Measurements from ENCODE around the gene CD8B2.
A peak's percentile ranks its signal among the peaks of the same experiment; 100 is the strongest.
"Not testable (repeated sequence)": the region's sequence is repeated elsewhere in the genome, so short reads cannot be mapped to it uniquely, and the experiment has no call there.

Gene CD8B2

DNA sequence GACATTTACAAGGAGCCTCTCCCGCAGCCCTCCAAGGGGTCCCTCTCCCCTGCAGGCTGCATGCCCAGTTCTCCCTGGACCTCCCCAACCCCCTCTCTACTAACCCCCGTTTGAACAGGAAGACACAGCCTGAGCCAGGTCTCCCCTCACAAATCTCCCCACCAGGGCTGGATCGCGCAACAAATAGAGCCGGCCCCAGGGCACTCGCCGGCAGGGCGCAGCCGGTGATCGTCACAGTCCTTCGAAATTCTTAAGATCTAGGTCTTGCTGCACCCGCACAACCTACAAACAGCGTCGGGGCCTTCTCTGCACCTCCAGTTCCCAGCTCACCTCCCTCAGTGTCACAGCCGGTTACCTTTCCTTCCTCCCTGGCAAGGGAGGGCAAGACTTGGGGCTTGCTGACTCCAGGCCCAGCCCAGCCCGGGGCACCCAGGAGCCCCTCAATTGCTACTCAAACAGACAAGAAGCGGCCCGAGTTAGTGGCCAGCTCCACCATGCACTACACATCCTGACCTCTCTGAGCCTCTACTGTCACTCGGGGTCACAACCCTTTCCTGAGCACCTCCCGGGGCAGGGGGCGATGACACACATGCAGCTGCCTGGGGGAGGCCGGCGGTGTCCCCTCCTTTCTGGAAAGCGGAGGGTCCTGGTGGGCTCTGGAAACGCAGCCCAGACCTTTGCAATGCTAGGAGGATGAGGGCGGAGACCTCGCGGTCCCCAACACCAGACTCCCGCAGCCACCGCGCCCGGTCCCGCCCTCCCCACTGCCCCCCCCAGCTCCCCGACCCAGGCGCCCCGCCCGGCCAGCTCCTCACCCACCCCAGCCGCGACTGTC is at the start of gene CD8B2:
CD8B2 (plus strand) TSS at position 814 of the 835 bp plus-strand sequence. CDS start 63 bp downstream, outside the sequence.
- DNase-seq (ENCODE audit: low spot score), result not testable (repeated sequence)

DNA sequence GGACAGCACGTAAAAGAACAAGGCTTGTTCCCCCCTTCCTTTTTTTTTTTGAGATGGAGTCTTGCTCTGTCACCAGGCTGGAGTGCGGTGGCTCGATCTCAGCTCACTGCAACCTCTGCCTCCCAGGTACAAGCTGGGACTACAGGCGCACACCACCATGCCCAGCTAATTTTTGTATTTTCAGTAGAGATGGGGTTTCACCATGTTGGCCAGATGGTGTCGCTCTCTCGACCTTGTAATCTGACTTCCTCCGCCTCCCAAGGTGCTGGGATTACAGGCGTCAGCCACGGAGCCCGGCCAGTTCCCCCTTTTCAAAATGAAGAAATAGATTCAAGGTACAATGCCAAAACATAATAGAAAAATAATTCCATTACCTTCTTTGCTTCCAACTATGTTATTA is 25.3 kb upstream of the CD8B2 start:
- peak; percentile 11 for DNase-seq (ENCODE audit: low spot score)

DNA sequence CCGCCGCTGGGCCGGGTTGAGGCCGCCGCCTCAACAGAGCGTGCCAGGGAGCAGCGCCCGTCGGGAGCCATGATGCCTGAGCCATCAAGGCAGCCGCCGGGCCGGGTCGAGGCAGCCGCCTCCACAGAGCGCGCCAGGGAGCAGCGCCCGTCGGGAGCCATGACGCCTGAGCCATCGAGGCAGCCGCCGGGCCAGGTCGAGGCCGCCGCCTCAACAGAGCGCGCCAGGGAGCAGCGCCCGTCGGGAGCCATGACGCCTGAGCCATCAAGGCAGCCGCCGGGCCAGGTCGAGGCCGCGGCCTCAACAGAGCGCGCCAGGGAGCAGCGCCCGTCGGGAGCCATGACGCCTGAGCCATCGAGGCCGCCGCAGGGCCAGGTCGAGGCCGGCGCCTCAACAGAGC is 19.6 kb upstream of the CD8B2 start:
- DNase-seq (ENCODE audit: low spot score), result not testable (repeated sequence)

DNA sequence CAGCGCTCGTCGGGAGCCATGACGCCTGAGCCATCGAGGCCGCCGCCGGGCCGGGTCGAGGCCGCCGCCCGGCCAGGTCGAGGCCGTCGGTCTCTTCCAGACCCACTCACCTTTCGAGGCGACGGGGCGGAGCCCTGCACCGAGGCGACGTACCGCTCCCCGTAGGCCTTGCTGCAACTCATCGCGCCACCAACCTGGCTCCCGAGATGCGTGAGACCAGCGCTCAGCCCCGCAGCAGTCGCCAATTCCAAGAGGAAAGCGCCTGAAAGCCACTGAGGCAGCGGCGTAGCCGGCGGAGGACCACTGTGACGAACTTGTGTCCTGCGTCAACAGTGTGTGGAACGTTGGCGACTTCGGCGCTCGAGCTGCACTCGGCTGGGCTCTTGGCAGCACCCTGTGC is 19.1 kb upstream of the CD8B2 start, which contains the start of gene RGPD3:
RGPD3 (minus strand) TSS at position 307 of the 400 bp plus-strand sequence; CDS start at position 182, 125 bp downstream.
- DNase-seq (ENCODE audit: low spot score), result not testable (repeated sequence)

DNA sequence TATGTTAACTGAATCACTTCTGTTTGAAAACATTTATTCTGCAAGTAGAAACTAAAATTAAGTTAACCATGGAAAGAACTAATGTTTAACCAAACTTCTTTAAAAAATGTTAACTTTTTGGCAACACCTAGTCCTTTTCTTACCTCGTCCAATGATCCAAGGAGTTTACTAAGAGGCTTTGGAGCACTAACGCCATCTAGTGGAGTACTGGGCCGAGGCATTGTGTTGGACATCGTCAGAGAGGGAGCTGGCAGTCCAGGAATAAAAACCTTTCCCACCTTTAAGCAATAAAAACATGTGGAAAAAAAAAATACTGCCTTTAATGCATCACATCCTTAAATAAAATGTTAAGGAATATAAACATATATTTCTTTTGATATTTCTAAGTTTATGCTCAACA is 16.5 kb upstream of the CD8B2 start:
- peak; percentile 50 for DNase-seq (ENCODE audit: low spot score)

DNA sequence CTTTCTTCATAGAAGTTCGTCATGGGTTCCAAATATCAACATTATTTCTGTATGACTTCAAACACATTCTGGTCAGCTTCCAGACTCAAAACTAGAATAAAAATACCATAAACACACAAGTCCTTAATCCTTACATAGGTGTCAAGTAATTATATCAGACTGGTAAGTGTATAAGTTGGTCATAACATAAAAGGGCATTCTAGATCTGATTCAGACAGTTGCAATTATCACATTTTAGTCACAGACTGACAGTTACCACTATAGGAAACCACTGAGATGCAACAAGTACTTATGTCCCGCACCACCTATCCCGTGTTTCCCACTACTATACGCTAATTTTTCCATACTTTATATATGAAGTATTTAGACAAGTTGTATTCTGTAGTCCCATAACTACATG is 9.5 kb upstream of the CD8B2 start:
- DNase-seq (ENCODE audit: low spot score), result not testable (repeated sequence)

DNA sequence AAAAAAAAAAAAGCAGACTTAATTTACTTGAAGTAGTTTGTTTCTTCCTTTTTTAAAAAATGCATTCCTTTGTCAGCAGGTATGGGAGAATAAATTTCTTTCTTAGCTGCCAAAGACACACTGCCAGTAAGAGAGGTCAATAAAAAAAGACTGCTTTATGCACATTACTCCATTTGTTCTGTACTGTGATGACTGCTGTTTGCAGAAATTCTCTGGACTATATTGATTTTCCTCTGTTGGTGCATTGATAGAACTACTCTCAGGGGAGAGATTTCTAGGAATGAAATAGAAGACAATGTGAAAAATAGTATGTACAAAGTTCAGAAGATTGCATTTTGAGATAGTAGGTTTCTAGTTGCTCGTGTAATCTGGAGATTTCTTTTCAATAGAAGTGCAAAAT is 7.6 kb upstream of the CD8B2 start:
- DNase-seq (ENCODE audit: low spot score), result not testable (repeated sequence)

DNA sequence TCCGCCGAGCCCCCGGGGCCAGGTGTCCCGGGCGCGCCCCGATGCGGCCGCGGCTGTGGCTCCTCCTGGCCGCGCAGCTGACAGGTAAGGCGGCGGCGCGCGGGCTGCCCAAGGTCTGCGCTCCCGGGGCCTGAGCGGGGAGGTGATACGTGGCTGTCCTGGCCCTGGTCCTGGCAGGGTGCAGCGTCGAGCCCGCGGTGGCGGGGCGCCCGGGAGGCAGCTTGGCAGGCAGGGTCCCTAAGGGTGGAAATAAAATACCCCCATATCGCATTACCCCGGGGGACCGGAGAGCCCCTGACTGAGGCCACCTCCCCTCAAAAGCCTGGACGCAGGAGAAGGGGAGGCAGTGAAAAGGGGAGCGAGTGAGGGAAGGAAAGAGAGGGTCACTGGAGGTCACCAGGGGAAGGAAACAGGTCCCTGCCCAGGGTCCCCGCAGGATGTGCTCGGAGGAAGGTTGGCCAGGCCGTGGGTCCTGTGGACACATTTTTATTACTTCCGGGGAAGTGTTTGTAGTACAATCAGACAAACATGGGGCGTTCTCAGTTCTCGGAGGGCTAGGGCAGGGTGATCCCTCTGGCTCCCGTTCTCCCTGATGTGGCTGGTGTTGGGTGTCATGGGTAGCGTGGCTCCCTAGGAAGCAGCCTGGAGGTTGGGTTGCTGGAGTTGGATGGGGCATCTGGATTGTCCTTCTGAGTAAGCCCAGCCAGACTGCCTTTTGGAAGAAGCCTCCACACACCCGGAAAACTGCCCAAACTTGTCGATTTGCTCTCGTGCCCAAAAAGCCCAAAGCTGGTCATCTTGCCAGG is 425 bp downstream of the CD8B2 start:
- not testable (repeated sequence) for DNase-seq (ENCODE audit: low spot score)

DNA sequence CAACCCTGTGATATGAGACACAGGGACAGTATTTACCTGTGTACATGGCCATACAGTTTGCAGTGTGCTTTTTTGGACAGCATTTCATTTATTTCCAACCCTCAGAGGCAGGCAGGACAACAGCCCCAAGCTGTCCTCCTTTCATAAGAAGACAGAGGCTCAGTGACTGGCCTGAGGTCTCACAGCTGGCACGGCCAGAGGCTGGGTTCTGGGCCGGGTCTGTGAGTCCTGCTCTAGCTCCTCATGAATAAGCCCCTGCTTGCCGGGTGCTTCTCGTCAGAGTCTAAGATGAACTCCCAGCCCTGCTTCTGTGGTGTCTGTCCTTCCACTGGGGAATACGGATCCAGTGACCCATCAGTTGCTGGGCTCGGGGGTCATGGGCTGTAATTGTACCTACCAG is 2.5 kb downstream of the CD8B2 start:
- DNase-seq (ENCODE audit: low spot score), result not testable (repeated sequence)

DNA sequence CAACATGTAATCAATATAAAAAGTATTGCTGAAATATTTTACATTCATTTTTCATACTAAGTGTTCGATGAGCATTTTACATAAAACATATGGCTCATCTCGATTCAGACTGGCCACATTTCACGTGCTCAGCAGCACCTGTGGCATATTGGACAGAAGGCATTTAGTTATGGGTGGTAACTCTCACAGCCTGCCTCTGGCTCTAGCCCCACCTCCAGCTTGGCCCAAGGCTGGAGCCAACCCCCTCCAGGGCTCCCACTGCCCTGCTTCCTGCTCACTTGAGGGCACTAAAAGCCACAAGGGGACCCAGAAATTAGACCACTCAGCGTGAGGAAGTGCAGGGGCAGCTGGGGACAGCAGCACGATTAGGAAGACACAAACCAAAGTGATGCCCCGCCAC is 5.2 kb downstream of the CD8B2 start:
- not testable (repeated sequence) for DNase-seq (ENCODE audit: low spot score)

DNA sequence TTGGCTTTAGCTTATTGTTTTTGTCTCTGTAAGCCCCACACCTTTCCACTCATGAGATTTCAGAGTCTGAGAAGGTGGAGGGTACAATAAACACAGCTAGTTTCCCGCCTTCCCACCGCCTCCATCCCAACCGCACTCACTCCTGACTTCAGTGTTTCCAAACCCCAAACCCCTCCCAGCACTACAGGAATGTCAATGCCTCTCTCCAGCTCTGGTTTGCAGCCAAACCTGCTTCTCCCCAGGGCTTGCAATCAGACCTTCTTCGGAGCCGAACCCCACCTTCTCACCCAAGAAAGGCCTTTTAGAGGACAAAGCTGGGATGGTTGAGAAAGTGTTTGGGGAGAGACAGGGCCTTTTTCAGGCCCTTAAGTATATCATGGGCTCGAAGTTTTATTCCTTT is 5.7 kb downstream of the CD8B2 start:
- DNase-seq (ENCODE audit: low spot score), result not testable (repeated sequence)

DNA sequence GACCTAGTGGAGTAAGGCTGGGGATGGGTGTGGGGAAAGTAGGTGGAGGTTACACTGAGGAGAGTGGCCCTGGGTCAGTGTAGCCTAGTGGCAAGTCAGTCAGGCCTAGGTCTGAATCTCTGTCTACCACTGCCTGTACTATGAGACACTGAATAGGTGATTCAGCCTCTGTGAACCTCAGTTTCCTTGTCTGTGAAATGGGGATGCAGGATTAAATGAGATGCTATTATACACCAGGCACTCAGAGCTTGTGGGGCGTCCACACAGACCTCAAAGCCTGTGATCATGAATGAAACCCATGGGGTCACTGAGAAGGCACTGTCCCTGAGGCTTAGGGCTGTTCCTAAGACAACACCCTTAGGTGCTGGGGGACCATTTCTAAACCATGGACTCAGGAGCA is 11.4 kb downstream of the CD8B2 start:
- not testable (repeated sequence) for DNase-seq (ENCODE audit: low spot score)

DNA sequence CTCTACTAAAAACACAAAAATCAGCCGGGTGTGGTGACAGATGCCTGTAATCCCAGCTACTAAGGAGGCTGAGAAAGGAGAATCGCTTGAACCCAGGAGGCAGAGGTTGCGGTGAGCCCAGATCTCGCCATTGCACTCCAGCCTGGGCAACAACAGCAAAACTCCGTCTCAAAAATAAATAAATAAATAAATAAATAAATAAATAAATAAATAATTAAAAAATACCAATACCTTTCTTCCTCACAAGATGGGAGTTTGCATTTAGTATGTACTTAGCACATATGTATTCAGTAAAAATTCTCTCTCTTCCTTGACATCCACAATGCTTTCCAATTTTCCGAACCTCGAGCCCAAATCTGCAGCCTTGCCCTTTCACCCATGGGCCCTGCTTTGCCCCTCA is 13.2 kb downstream of the CD8B2 start:
- not testable (repeated sequence) for DNase-seq (ENCODE audit: low spot score)

DNA sequence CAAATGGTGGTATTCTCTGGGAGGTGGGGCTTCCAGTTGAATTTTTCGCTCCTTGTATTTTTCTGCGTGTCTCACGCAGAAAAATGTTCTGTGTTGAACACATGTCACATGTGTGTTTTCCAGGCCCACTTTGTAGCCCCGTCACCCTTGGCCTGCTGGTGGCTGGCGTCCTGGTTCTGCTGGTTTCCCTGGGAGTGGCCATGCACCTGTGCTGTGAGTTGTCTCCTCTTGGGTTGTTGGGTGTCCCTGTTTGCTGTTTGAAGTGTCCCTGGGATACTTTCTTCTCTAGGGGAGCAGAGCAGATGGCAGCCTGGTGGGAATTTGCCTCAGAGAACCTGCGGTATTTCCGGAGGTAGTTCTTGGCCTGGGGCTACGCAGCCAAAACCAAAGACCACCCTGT is 15.2 kb downstream of the CD8B2 start:
- not testable (repeated sequence) for DNase-seq (ENCODE audit: low spot score)

DNA sequence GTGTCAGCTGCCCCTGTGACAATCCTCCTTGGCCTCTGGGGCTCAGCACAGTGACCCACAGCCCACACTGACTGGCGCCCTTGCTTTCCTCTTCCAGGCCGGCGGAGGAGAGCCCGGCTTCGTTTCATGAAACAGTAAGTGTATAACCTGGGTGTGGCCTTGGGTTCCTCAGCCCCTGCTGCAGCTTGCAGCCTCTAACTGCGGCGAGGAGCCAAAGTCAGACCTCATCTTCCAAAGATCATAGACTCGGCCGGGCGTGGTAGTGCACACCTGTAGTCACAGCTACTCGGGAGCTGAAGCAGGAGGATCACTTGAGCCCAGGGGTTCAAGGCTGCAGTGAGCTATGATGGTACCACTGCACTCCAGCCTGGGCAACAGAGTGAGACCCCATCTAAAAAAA is 17.0 kb downstream of the CD8B2 start:
- DNase-seq (ENCODE audit: low spot score), result not testable (repeated sequence)

DNA sequence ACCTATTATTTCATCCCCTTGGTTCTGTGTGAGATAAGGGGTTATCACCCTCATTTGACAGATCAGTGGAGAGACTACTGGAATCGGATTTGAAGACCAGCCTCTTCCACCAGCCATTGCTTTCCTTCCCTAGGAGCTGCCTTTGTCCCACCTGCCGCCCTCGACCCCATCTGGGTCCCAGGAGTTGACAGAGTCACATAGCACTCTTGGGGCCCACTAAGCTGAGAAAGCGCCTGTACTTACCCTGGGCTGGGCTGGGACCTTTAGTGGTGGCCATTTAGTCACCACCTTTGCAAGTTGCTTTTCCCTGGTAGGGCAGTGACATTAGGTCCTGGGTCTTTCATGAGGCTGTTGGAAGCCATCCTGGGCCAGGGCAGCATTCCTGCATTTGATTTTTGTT is 17.6 kb downstream of the CD8B2 start:
- not testable (repeated sequence) for DNase-seq (ENCODE audit: low spot score)

DNA sequence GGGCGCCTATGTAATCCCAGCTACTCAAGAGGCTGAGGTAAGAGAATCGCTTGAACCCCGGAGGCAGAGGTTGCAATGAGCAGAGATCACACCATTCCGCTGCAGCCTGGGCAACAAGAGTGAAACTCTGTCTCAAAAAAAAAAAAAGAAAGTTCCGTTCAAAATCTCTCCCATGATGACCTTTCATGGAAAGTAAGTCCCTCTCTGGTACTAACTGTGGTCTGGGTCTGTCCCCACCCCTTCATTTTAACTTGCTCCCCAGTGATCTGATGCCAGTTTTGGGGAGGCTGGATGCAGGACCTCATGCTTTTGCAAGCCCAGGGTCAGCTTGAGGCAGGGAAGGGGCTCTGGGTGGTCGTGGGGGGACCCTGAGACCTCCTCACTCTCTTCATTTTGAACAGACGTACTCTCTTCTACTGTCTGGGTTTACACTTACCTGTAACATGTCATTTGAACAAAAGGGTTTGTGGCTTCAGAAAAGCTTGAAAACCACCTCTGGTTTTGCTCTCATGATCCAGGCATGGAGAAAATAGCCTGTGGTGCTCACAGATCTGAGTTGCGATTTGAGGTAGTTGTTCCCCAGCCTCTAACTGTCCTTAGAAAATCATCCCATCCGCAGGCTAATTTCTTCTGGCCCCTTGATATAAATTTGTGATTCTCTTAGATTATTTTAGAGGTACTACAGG is 19.0 kb downstream of the CD8B2 start:
- DNase-seq (ENCODE audit: low spot score), result not testable (repeated sequence)

DNA sequence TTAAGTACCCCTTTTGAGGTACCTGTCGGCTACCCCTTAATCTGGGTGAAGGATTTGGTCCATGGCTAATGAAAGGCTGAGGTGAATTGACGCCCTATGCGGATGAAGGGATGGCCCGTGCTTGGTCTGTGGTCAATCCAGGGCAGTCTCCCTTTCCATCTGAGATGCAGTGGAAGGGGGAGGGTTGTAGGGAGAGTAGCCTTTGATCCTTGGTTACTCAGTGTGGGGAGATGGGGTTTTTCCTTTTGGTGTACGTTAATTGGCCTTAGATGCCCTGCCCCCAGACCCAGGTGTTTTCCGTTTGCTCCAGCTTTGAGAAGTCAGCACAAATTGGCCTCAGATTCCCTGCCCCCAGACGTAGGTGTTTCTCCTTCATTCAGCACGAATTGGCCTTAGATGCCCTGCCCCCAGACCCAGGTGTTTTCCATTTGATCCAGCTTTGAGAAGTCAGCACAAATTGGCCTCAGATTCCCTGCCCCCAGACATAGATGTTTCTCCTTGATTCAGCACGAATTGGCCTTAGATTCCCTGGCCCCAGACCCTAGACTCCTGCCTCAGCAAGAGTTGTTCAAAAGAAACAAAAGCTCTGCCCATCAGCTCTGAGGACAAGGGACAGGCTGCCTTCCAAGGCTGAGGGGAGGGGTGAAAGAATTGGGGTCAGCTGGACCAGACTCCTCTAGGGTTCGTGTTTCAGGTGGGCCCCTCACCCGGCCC is 21.7 kb downstream of the CD8B2 start:
- DNase-seq (ENCODE audit: low spot score), result not testable (repeated sequence)

DNA sequence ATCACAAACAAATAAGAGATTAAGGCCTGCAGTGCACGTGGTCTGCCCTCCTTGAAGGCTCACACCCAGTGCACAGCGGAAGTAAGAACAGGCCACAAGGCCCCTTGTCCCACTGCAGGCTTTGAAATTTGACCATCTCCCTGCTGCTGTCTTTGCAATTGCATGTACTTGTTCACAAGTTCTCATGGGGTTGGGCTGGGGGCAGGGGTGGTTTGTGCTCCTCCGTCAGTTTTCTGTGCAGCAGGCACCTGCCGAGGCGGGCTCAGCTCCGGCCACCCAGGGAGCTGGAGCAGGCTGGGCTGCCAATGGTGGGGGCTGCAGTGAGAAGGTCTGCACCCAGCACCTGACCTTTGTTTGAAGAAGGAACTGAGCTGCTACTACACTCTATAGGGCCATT is 22.2 kb downstream of the CD8B2 start:
- DNase-seq (ENCODE audit: low spot score), result not testable (repeated sequence)

DNA sequence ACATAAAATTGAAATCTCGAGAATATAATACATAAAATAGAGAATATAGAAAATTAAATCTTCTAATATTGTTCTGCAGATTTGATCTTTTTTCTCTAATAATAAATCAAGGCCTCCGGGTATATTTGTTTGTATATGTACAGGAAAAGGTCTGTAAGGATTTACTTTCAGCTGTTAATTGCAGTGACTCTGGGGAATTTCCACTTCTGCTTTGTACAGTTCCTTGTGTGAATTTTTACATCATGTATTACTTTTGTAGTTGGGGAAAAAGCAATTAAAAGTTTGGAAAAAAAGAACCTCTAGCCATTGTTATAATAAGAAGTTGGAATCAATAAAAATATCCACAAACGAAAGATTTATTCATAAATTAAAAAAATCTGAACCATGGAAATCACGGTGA is 23.6 kb downstream of the CD8B2 start:
- DNase-seq (ENCODE audit: low spot score), result not testable (repeated sequence)

DNA sequence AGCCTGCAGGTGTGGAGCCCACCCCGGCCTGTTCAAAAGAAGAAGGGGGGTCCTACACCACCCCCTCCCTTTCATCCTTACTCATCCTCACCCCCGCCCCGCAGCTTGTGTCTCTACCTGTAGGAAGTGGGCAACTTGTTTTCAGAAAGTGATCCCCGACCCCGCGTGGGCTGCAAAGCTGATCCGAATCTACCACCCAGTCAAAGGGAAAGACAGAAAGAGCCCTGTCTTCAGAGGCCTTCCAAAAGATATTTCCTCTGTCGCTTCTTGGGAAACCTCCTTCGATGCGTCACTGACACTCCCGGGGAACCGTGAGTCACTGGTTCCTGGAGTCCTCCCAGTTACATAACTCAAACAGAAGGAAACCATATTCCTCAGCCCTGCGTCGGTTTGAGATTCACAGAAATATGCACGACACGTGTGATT is 24.3 kb downstream of the CD8B2 start:
- DNase-seq (ENCODE audit: low spot score), result peak; percentile 54

DNA sequence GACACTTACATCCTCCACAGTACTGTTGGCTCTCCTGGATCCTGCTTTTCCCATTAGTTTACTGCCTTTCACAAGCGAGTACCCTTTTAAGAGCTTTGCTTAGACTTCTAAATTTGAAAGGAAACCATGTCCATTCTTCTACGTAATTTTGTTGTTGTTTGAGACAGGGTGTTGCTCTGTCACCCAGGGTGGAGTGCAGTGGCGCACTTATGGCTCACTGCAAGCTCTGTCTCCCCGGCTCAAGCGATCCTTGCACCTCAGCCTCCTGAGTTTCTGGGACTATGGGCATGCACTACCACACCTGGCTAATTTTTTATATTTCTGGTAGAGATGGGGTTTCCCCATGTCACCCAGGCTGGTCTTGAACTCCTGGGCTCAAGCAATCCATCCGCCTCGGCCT is 24.8 kb downstream of the CD8B2 start:
- not testable (repeated sequence) for DNase-seq (ENCODE audit: low spot score)
